OCI-LY1 (cell line): ENCODE results near the gene TTC21A.

Source experiments
- EZH2 ChIP-seq: fragments of 200-600 bp; sonication (generic), shearing (Covaris generic); IDR thresholded peaks from 2 replicates; pipeline ENCODE4 v1.8.0; 2017; ENCODE audit warnings: borderline replicate concordance, mixed run types, mild to moderate bottlenecking, antibody characterized with exemption, low read length, moderate library complexity, mixed read lengths
- TF ChIP-seq, protein P1 (sequence below): fragments of 200-600 bp; sonication (generic), shearing (Covaris generic); IDR thresholded peaks from 2 replicates; pipeline ENCODE4 v1.5.1; 2017; ENCODE audit warnings: mild to moderate bottlenecking, antibody characterized with exemption, low read length, moderate library complexity, mixed read lengths

- TF ChIP-seq, protein P1, sequence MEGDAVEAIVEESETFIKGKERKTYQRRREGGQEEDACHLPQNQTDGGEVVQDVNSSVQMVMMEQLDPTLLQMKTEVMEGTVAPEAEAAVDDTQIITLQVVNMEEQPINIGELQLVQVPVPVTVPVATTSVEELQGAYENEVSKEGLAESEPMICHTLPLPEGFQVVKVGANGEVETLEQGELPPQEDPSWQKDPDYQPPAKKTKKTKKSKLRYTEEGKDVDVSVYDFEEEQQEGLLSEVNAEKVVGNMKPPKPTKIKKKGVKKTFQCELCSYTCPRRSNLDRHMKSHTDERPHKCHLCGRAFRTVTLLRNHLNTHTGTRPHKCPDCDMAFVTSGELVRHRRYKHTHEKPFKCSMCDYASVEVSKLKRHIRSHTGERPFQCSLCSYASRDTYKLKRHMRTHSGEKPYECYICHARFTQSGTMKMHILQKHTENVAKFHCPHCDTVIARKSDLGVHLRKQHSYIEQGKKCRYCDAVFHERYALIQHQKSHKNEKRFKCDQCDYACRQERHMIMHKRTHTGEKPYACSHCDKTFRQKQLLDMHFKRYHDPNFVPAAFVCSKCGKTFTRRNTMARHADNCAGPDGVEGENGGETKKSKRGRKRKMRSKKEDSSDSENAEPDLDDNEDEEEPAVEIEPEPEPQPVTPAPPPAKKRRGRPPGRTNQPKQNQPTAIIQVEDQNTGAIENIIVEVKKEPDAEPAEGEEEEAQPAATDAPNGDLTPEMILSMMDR, result no peak
- TF ChIP-seq EZH2, result no peak
Measured at GRCh38 chr3:39106281-39106811, 1.1 kb upstream of the TTC21A start.
